Loucy (cell line): ENCODE data around the gene HIKESHI.
"Not testable (repeated sequence)": the region's sequence is repeated elsewhere in the genome, so short reads cannot be mapped to it uniquely, and the experiment has no call there.

ENCODE experiments used
- H2AFZ ChIP-seq: fragments of 200-600 bp; sonication (generic); 2 replicates; pipeline ENCODE4 v1.6.0; 2016; ENCODE audit warnings: antibody characterized with exemption, mild to moderate bottlenecking, low read length, moderate library complexity
- H3F3A ChIP-seq: fragments of 200-600 bp; 2 replicates; pipeline ENCODE4 v1.6.0; 2016; ENCODE audit warnings: antibody characterized with exemption, low read depth, mild to moderate bottlenecking
- H3K27me3 ChIP-seq: fragments of 200-600 bp; sonication (generic); 2 replicates; pipeline ENCODE4 v1.6.1; 2014; ENCODE audit warnings: low read length, mild to moderate bottlenecking; ENCODE audit not compliant: insufficient read depth, poor library complexity, severe bottlenecking
- H3K36me3 ChIP-seq: fragments of 200-600 bp; sonication (generic); 2 replicates; pipeline ENCODE4 v1.6.1; 2016; ENCODE audit warnings: low read length; ENCODE audit not compliant: insufficient read depth
- H3K4me1 ChIP-seq: fragments of 200-600 bp; sonication (generic); 2 replicates; pipeline ENCODE4 v1.5.1; 2014; ENCODE audit warnings: low read length, mild to moderate bottlenecking; ENCODE audit not compliant: insufficient read depth, poor library complexity, severe bottlenecking
- H3K4me2 ChIP-seq: fragments of 200-600 bp; sonication (generic); 2 replicates; pipeline ENCODE4 v1.6.0; 2014; ENCODE audit warnings: antibody characterized with exemption, low read length, low read depth, mild to moderate bottlenecking; ENCODE audit not compliant: poor library complexity, severe bottlenecking
- H3K4me3 ChIP-seq: fragments of 200-600 bp; sonication (generic); 2 replicates; pipeline ENCODE4 v1.5.1; 2014; ENCODE audit warnings: low read length, mild to moderate bottlenecking, mixed read lengths; ENCODE audit not compliant: poor library complexity, severe bottlenecking
- H3K79me2 ChIP-seq: fragments of 200-600 bp; sonication (generic); 2 replicates; pipeline ENCODE4 v1.6.1; 2014; ENCODE audit warnings: low read length; ENCODE audit not compliant: insufficient read depth
- H3K9ac ChIP-seq: fragments of 200-600 bp; sonication (generic); 2 replicates; pipeline ENCODE4 v1.6.0; 2014; ENCODE audit warnings: mild to moderate bottlenecking, low read depth, low read length, moderate library complexity; ENCODE audit not compliant: poor library complexity, severe bottlenecking
- H3K9me2 ChIP-seq: fragments of 200-600 bp; sonication (generic); replicated peaks from 2 replicates; pipeline ENCODE4 v1.6.1; 2016; ENCODE audit warnings: low read depth, low read length, mixed read lengths
- H3K9me3 ChIP-seq: fragments of 200-600 bp; sonication (generic); 2 replicates; pipeline ENCODE4 v1.6.1; 2014; ENCODE audit warnings: mild to moderate bottlenecking, antibody characterized with exemption, low read length, low read depth; ENCODE audit not compliant: insufficient read depth
- H4K20me1 ChIP-seq: fragments of 200-600 bp; sonication (generic); 2 replicates; pipeline ENCODE4 v1.6.0; 2014; ENCODE audit warnings: antibody characterized with exemption, low read length, mild to moderate bottlenecking; ENCODE audit not compliant: insufficient read depth, poor library complexity, severe bottlenecking
- EZH2phosphoT487 ChIP-seq: fragments of 200-600 bp; IDR thresholded peaks from 2 replicates; pipeline ENCODE4 v1.6.1; 2018; ENCODE audit warnings: antibody characterized with exemption, mild to moderate bottlenecking, moderate library complexity, borderline replicate concordance
- TF ChIP-seq, protein P1 (sequence below): fragments of 200-600 bp; sonication (generic); conservative IDR thresholded peaks from 2 replicates; pipeline ENCODE4 v1.5.1; 2014; ENCODE audit warnings: mild to moderate bottlenecking, antibody characterized with exemption, low read length

The HIKESHI gene

GRCh38 chr11:86301742-86302091 lies 323 bp upstream of the HIKESHI start:
- Histone ChIP-seq H3K9ac (peak overlapping the region; percentile 89), H3K4me1 (peaks cover 22% of the 10 kb centered on the region), H3K36me3 (no peaks in the 10 kb centered on the region), H3K9me2 (no peaks in the 10 kb centered on the region), H3K79me2 (peaks cover 31% of the 10 kb centered on the region), H3K4me3 (peak overlapping the region; percentile 96), H3F3A (no peaks in the 10 kb centered on the region), H3K9me3 (no peaks in the 10 kb centered on the region), H3K4me2 (peak overlapping the region; percentile 89), H2AFZ (peak overlapping the region; percentile 94), H4K20me1 (no peaks in the 10 kb centered on the region), H3K27me3 (peaks cover 5% of the 10 kb centered on the region)
- no peak for TF ChIP-seq EZH2phosphoT487
- TF ChIP-seq, protein P1, sequence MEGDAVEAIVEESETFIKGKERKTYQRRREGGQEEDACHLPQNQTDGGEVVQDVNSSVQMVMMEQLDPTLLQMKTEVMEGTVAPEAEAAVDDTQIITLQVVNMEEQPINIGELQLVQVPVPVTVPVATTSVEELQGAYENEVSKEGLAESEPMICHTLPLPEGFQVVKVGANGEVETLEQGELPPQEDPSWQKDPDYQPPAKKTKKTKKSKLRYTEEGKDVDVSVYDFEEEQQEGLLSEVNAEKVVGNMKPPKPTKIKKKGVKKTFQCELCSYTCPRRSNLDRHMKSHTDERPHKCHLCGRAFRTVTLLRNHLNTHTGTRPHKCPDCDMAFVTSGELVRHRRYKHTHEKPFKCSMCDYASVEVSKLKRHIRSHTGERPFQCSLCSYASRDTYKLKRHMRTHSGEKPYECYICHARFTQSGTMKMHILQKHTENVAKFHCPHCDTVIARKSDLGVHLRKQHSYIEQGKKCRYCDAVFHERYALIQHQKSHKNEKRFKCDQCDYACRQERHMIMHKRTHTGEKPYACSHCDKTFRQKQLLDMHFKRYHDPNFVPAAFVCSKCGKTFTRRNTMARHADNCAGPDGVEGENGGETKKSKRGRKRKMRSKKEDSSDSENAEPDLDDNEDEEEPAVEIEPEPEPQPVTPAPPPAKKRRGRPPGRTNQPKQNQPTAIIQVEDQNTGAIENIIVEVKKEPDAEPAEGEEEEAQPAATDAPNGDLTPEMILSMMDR = no peak

DNA sequence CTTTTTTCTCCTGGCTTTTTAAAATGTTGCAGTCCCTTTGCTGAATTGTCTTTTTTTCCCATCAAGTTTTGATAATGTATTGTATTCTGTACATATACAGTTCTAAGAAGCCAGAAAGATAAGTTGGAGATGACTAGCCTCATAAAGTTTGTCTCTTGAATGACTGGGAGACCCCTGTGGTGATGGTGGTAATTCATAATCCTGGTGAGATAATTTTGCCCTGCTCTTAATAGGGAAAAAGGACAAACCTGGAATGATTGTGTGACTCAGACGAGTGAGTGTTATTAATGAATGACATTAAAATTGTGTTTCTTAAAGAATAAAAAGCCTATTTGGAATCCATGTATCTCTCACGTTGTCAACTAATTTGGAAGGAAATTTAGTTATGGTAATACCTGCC lies 1.2 kb downstream of the HIKESHI start:
- H3K4me3 ChIP-seq = peak overlapping the region; percentile 96
- no peaks in the 10 kb centered on the region for H4K20me1 ChIP-seq
- H3K79me2 ChIP-seq = peaks cover 31% of the 10 kb centered on the region
- H3K4me2 ChIP-seq = peak overlapping the region; percentile 89
- H3K9ac ChIP-seq = peak overlapping the region; percentile 89
- H3K36me3 ChIP-seq = no peaks in the 10 kb centered on the region
- H3K4me1 ChIP-seq = peaks cover 22% of the 10 kb centered on the region
- no peaks in the 10 kb centered on the region for H3K9me3 ChIP-seq
- TF ChIP-seq, protein P1 = no peak
- TF ChIP-seq EZH2phosphoT487 = no peak
- no peak overlapping the region for H2AFZ ChIP-seq
- no peaks in the 10 kb centered on the region for H3K9me2 ChIP-seq
- H3F3A ChIP-seq = no peaks in the 10 kb centered on the region
- H3K27me3 ChIP-seq = peaks cover 5% of the 10 kb centered on the region

- H3K27me3 ChIP-seq, H3K4me2 ChIP-seq, H3K36me3 ChIP-seq, H2AFZ ChIP-seq, H4K20me1 ChIP-seq, H3F3A ChIP-seq, H3K9me2 ChIP-seq, H3K4me3 ChIP-seq, H3K9me3 ChIP-seq, H3K4me1 ChIP-seq, H3K9ac ChIP-seq: not testable (repeated sequence)
- H3K79me2 ChIP-seq = peaks cover 24% of the 10 kb centered on the region
Observed at GRCh38 chr11:86308710-86309109, 6.7 kb downstream of the HIKESHI start.

DNA sequence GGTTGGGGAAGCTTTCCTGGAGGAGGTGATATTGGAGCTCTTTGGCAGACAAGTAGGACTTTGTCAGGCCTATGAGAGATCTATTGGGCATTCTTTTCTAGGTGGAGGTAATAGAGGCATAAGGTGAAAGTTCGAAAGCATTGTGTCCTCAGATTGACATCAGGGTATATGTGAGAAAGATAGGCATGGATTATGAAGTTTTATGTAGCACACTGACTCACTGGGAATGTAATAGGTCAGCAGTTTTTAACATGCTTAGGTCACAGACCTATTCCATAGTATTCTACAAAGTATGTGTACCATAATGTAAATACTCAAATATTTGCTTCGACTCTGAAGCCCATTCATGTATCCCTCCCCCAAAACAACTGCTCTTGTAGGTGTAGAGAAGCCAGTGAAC lies 11.8 kb downstream of the HIKESHI start:
- no peaks in the 10 kb centered on the region for H3K9me3 ChIP-seq
- no peak overlapping the region for H3K4me3 ChIP-seq
- no peaks in the 10 kb centered on the region for H3K27me3 ChIP-seq
- no peaks in the 10 kb centered on the region for H3F3A ChIP-seq
- H4K20me1 ChIP-seq = no peaks in the 10 kb centered on the region
- TF ChIP-seq EZH2phosphoT487 = no peak
- TF ChIP-seq, protein P1 = no peak
- peaks cover 10% of the 10 kb centered on the region for H3K79me2 ChIP-seq
- no peaks in the 10 kb centered on the region for H3K4me1 ChIP-seq
- H2AFZ ChIP-seq = no peak overlapping the region
- peaks cover 5% of the 10 kb centered on the region; the same call in 1 of the 2 replicates for H3K36me3 ChIP-seq
- no peak overlapping the region for H3K9ac ChIP-seq
- no peaks in the 10 kb centered on the region for H3K9me2 ChIP-seq
- no peak overlapping the region for H3K4me2 ChIP-seq
